ENCODE results near the gene C12orf56. TPM values are rescaled to one million over a fixed set of nuclear protein-coding genes. Genes with fewer than 3 reads are reported as not detected.
A peak's percentile ranks its signal among the peaks of the same experiment; 100 is the strongest.

Gene C12orf56
- total and polyA plus RNA-seq, 4 donors: 0.03 to 0.51 (median 0.12) TPM; not detected in 1

- Histone ChIP-seq H3K9me3 (ENCODE audit: control insufficient read depth in 4 of 4, insufficient read depth in 3 of 4, low read length in 3 of 4) (no peaks in the 10 kb centered on the region), H3K4me3 (no peak overlapping the region), H3K27ac (ENCODE audit: low read depth in 1 of 2, low read length in 1 of 2) (peak overlapping the region in 1 of 2 donors; percentile 23), H3K9ac (ENCODE audit: insufficient read depth in 1 of 2, low read length in 2 of 2) (peak overlapping the region in 1 of 2 donors; percentile 38), H3K36me3 (ENCODE audit: control insufficient read depth in 4 of 4, insufficient read depth in 4 of 4, low read length in 4 of 4) (no peaks in the 10 kb centered on the region), H3K27me3 (ENCODE audit: control insufficient read depth in 3 of 3, insufficient read depth in 3 of 3, low read length in 2 of 3) (no peaks in the 10 kb centered on the region), H3K4me1 (ENCODE audit: control insufficient read depth in 5 of 5, insufficient read depth in 5 of 5, low read length in 5 of 5) (peaks cover 0 to 8% (median 0%) of the 10 kb centered on the region in 5 donors)
- DNase-seq: peak in 2 of 3 donors; percentile 63 to 92
- 24 to 51% methylated on average over 3 of the region's 3 CpGs for WGBS, 2 donors
- ATAC-seq (ENCODE audit: insufficient read depth, low FRiP score): peak; percentile 24
- no peak for TF ChIP-seq CTCF (IDR thresholded peaks at IDR 0.05; ENCODE audit: control extremely low read depth, extremely low read depth)
Measured at GRCh38 chr12:64252681-64253080, 137.9 kb downstream of the C12orf56 start.

GRCh38 chr12:64243809-64244208 is 146.7 kb downstream of the C12orf56 start:
- H3K4me1 ChIP-seq (ENCODE audit: control insufficient read depth in 5 of 5, insufficient read depth in 5 of 5, low read length in 5 of 5): peaks cover 0 to 3% (median 0%) of the 10 kb centered on the region in 5 donors
- no peaks in the 10 kb centered on the region for H3K27me3 ChIP-seq (ENCODE audit: control insufficient read depth in 3 of 3, insufficient read depth in 3 of 3, low read length in 2 of 3)
- WGBS, 2 donors: 88 to 93% methylated on average over 4 of the region's 4 CpGs
- ATAC-seq (ENCODE audit: insufficient read depth, low FRiP score) (no peak), DNase-seq (no peak)
- no peaks in the 10 kb centered on the region for H3K36me3 ChIP-seq (ENCODE audit: control insufficient read depth in 4 of 4, insufficient read depth in 4 of 4, low read length in 4 of 4)
- no peak for TF ChIP-seq CTCF (IDR thresholded peaks at IDR 0.05; ENCODE audit: control extremely low read depth, extremely low read depth)
- no peak overlapping the region for H3K9ac ChIP-seq (ENCODE audit: insufficient read depth in 1 of 2, low read length in 2 of 2)
- no peak overlapping the region for H3K4me3 ChIP-seq
- no peaks in the 10 kb centered on the region for H3K9me3 ChIP-seq (ENCODE audit: control insufficient read depth in 4 of 4, insufficient read depth in 3 of 4, low read length in 3 of 4)
- H3K27ac ChIP-seq (ENCODE audit: low read depth in 1 of 2, low read length in 1 of 2): no peak overlapping the region

GRCh38 chr12:64240781-64241180 is 149.8 kb downstream of the C12orf56 start:
- Histone ChIP-seq H3K9me3 (ENCODE audit: control insufficient read depth in 4 of 4, insufficient read depth in 3 of 4, low read length in 3 of 4) (no peaks in the 10 kb centered on the region), H3K9ac (ENCODE audit: insufficient read depth in 1 of 2, low read length in 2 of 2) (no peak overlapping the region), H3K36me3 (ENCODE audit: control insufficient read depth in 4 of 4, insufficient read depth in 4 of 4, low read length in 4 of 4) (no peaks in the 10 kb centered on the region), H3K4me1 (ENCODE audit: control insufficient read depth in 5 of 5, insufficient read depth in 5 of 5, low read length in 5 of 5) (peaks cover 0 to 3% (median 0%) of the 10 kb centered on the region in 5 donors), H3K4me3 (no peak overlapping the region), H3K27ac (ENCODE audit: low read depth in 1 of 2, low read length in 1 of 2) (no peak overlapping the region), H3K27me3 (ENCODE audit: control insufficient read depth in 3 of 3, insufficient read depth in 3 of 3, low read length in 2 of 3) (no peaks in the 10 kb centered on the region)
- no peak for TF ChIP-seq CTCF (IDR thresholded peaks at IDR 0.05; ENCODE audit: control extremely low read depth, extremely low read depth)
- DNase-seq (no peak), ATAC-seq (ENCODE audit: insufficient read depth, low FRiP score) (no peak)
- WGBS, 2 donors: 78 to 85% methylated on average over 3 of the region's 3 CpGs

- Histone ChIP-seq H3K9ac (ENCODE audit: insufficient read depth in 1 of 2, low read length in 2 of 2) (no peak overlapping the region), H3K4me1 (ENCODE audit: control insufficient read depth in 5 of 5, insufficient read depth in 5 of 5, low read length in 5 of 5) (peaks cover 0 to 7% (median 0%) of the 10 kb centered on the region in 5 donors), H3K36me3 (ENCODE audit: control insufficient read depth in 4 of 4, insufficient read depth in 4 of 4, low read length in 4 of 4) (no peaks in the 10 kb centered on the region), H3K9me3 (ENCODE audit: control insufficient read depth in 4 of 4, insufficient read depth in 3 of 4, low read length in 3 of 4) (no peaks in the 10 kb centered on the region), H3K27me3 (ENCODE audit: control insufficient read depth in 3 of 3, insufficient read depth in 3 of 3, low read length in 2 of 3) (no peaks in the 10 kb centered on the region), H3K27ac (ENCODE audit: low read depth in 1 of 2, low read length in 1 of 2) (no peak overlapping the region), H3K4me3 (no peak overlapping the region)
- DNase-seq (no peak), ATAC-seq (ENCODE audit: insufficient read depth, low FRiP score) (no peak)
- no peak for TF ChIP-seq CTCF (IDR thresholded peaks at IDR 0.05; ENCODE audit: control extremely low read depth, extremely low read depth)
Measured at GRCh38 chr12:64237382-64237781, 153.2 kb downstream of the C12orf56 start.

All from lung (tissue), 12 donors.